Measurements from ENCODE around the gene FILIP1L. TPM values are rescaled to one million over a fixed set of nuclear protein-coding genes. Genes with fewer than 3 reads are reported as not detected.
A peak's percentile ranks its signal among the peaks of the same experiment; 100 is the strongest.

The FILIP1L gene
- total and polyA plus RNA-seq, 2 of the 13 experiments (the other 11 are each of a cell fraction or from before 2014, with no cell fraction given): 8.1 to 187 TPM

- Histone ChIP-seq H3K79me2 (ENCODE audit: insufficient read depth, low read length) (no peaks in the 10 kb centered on the region), H3K27ac (ENCODE audit: extremely low read length, insufficient read depth, low read length) (no peak overlapping the region), H4K20me1 (ENCODE audit: insufficient read depth, low read length) (no peaks in the 10 kb centered on the region), H3K9ac (ENCODE audit: insufficient read depth, low read depth, low read length) (no peak overlapping the region), H3K27me3 (ENCODE audit: control insufficient read depth in 1 of 2, insufficient read depth in 2 of 2, low read length in 2 of 2) (no peaks in the 10 kb centered on the region), H3K9me3 (ENCODE audit: low read length) (no peaks in the 10 kb centered on the region), H3K36me3 (replicated peaks in 1 of 2; ENCODE audit: control insufficient read depth in 1 of 2, insufficient read depth in 2 of 2, low read length in 2 of 2) (no peaks in the 10 kb centered on the region), H2AFZ (ENCODE audit: low read length) (no peak overlapping the region), H3K4me1 (ENCODE audit: insufficient read depth, low read length) (peaks cover 66% of the 10 kb centered on the region), H3K4me2 (ENCODE audit: low read depth, low read length) (no peak overlapping the region), H3K4me3 (replicated peaks in 1 of 3; ENCODE audit: insufficient read depth in 1 of 3, low read depth in 2 of 3, low read length in 3 of 3) (no peak overlapping the region)
- ChIA-PET CTCF (ENCODE audit: low intra/inter-chr PET ratio, low total read pairs) (no interaction called here), POLR2A (no interaction called here)
- 79% methylated on average over 2 of the region's 2 CpGs for WGBS (ENCODE audit: low lambda C conversion rate)
- ATAC-seq (no peak), DNase-seq (ENCODE audit: low spot score) (no peak), FAIRE-seq (no peak)
- BruUV-seq (replicated peaks): no TSS peak
- no peak for TF ChIP-seq SRY (CRISPR knock-in tag; IDR thresholded peaks at IDR 0.05)
- no peak for TF ChIP-seq PHF8 (CRISPR knock-in tag; IDR thresholded peaks at IDR 0.05)
- TF ChIP-seq, protein P1, sequence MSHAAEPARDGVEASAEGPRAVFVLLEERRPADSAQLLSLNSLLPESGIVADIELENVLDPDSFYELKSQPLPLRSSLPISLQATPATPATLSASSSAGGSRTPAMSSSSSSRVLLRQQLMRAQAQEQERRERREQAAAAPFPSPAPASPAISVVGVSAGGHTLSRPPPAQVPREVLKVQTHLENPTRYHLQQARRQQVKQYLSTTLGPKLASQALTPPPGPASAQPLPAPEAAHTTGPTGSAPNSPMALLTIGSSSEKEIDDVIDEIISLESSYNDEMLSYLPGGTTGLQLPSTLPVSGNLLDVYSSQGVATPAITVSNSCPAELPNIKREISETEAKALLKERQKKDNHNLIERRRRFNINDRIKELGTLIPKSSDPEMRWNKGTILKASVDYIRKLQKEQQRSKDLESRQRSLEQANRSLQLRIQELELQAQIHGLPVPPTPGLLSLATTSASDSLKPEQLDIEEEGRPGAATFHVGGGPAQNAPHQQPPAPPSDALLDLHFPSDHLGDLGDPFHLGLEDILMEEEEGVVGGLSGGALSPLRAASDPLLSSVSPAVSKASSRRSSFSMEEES (CRISPR knock-in tag; IDR thresholded peaks at IDR 0.05): 0 out of 2 replicates have a peak, but pooled peaks have one; percentile 13
- in situ Hi-C loops (cut with HindIII; ENCODE audit: extremely low pct_ligation_motif_present, low pct_unique_long_range_greater_than_20kb): no loop called here
- intact Hi-C loops (cut with micrococcal nuclease; ENCODE audit: unreplicated experiment): no loop called here
These were observed 14.7 kb downstream of the FILIP1L start for GRCh38 chr3:100099621-100100020.

DNA sequence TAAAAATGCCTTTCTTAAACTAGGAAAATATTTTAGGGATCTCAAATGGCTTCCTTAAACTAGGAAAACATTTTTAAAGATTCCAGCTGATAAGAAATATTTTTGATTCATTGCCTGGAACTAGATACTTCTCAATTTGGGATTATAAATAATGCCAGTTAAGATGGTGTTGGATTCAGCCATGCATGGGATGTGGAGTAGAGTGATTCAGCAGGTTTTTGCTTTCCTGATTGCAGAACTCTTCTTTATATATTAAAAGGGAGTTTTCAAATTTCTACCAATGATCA, 15.6 kb downstream of the FILIP1L start:
- no peak for DNase-seq (ENCODE audit: low spot score)
- Histone ChIP-seq H3K36me3 (replicated peaks in 1 of 2; ENCODE audit: control insufficient read depth in 1 of 2, insufficient read depth in 2 of 2, low read length in 2 of 2) (no peaks in the 10 kb centered on the region), H2AFZ (ENCODE audit: low read length) (no peak overlapping the region), H3K4me2 (ENCODE audit: low read depth, low read length) (peak overlapping the region; percentile 66; the same call in 1 of the 2 replicates), H4K20me1 (ENCODE audit: insufficient read depth, low read length) (no peaks in the 10 kb centered on the region), H3K9ac (ENCODE audit: insufficient read depth, low read depth, low read length) (peak overlapping the region; percentile 51; the same call in 1 of the 2 replicates), H3K4me3 (replicated peaks in 1 of 3; ENCODE audit: insufficient read depth in 1 of 3, low read depth in 2 of 3, low read length in 3 of 3) (peak overlapping the region in 1 of 3 experiments; percentile 3; a peak in 1 of 6 replicates), H3K79me2 (ENCODE audit: insufficient read depth, low read length) (no peaks in the 10 kb centered on the region), H3K4me1 (ENCODE audit: insufficient read depth, low read length) (peaks cover 57% of the 10 kb centered on the region), H3K27me3 (ENCODE audit: control insufficient read depth in 1 of 2, insufficient read depth in 2 of 2, low read length in 2 of 2) (no peaks in the 10 kb centered on the region), H3K27ac (ENCODE audit: extremely low read length, insufficient read depth, low read length) (peak overlapping the region; percentile 84), H3K9me3 (ENCODE audit: low read length) (no peaks in the 10 kb centered on the region)
- BruUV-seq (replicated peaks): no TSS peak
- intact Hi-C loops (cut with micrococcal nuclease; ENCODE audit: unreplicated experiment): no loop called here
- in situ Hi-C loops (cut with HindIII; ENCODE audit: extremely low pct_ligation_motif_present, low pct_unique_long_range_greater_than_20kb): no loop called here
- no peak for FAIRE-seq
- CTCF ChIA-PET (ENCODE audit: low intra/inter-chr PET ratio, low total read pairs): no interaction called here
- POLR2A ChIA-PET: interaction anchor here (1.8 to 1.9 kb wide), 2 partner anchors 9 to 22 kb away, joined by 7 to 14 read pairs; no protein-coding TSS in a partner anchor
- no peak for ATAC-seq
- TF ChIP-seq ONECUT2 (CRISPR knock-in tag; IDR thresholded peaks at IDR 0.05) (no peak), TARDBP (CRISPR knock-in tag; IDR thresholded peaks at IDR 0.05) (no peak), NR0B2 (CRISPR knock-in tag; IDR thresholded peaks at IDR 0.05) (no peak), ZNF737 (CRISPR knock-in tag; IDR thresholded peaks at IDR 0.05; ENCODE audit: borderline replicate concordance) (no peak), ZNF710 (CRISPR knock-in tag; IDR thresholded peaks at IDR 0.05; ENCODE audit: borderline replicate concordance) (no peak)
- TF ChIP-seq, protein P2, sequence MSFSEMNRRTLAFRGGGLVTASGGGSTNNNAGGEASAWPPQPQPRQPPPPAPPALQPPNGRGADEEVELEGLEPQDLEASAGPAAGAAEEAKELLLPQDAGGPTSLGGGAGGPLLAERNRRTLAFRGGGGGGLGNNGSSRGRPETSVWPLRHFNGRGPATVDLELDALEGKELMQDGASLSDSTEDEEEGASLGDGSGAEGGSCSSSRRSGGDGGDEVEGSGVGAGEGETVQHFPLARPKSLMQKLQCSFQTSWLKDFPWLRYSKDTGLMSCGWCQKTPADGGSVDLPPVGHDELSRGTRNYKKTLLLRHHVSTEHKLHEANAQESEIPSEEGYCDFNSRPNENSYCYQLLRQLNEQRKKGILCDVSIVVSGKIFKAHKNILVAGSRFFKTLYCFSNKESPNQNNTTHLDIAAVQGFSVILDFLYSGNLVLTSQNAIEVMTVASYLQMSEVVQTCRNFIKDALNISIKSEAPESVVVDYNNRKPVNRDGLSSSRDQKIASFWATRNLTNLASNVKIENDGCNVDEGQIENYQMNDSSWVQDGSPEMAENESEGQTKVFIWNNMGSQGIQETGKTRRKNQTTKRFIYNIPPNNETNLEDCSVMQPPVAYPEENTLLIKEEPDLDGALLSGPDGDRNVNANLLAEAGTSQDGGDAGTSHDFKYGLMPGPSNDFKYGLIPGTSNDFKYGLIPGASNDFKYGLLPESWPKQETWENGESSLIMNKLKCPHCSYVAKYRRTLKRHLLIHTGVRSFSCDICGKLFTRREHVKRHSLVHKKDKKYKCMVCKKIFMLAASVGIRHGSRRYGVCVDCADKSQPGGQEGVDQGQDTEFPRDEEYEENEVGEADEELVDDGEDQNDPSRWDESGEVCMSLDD (CRISPR knock-in tag; IDR thresholded peaks at IDR 0.05; ENCODE audit: borderline replicate concordance): no peak
- TF ChIP-seq, protein P3, sequence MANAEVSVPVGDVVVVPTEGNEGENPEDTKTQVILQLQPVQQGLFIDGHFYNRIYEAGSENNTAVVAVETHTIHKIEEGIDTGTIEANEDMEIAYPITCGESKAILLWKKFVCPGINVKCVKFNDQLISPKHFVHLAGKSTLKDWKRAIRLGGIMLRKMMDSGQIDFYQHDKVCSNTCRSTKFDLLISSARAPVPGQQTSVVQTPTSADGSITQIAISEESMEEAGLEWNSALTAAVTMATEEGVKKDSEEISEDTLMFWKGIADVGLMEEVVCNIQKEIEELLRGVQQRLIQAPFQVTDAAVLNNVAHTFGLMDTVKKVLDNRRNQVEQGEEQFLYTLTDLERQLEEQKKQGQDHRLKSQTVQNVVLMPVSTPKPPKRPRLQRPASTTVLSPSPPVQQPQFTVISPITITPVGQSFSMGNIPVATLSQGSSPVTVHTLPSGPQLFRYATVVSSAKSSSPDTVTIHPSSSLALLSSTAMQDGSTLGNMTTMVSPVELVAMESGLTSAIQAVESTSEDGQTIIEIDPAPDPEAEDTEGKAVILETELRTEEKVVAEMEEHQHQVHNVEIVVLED (CRISPR knock-in tag; IDR thresholded peaks at IDR 0.05; ENCODE audit: borderline replicate concordance): no peak

Measured in HepG2 (cell line).